ENCODE results near the gene IL18BP. TPM values are rescaled to one million over a fixed set of nuclear protein-coding genes. Genes with fewer than 3 reads are reported as not detected.

IL18BP gene
- polyA plus RNA-seq, 1 donor (not counting 4 experiments of a cell fraction or from before 2014, with no cell fraction given), result 2.9 TPM

- Histone ChIP-seq H3K27ac (ENCODE audit: control insufficient read depth, insufficient read depth, low read length) (no peak overlapping the region), H4K20me1 (ENCODE audit: control insufficient read depth, extremely low read depth, insufficient read depth, low read length) (no peaks in the 10 kb centered on the region), H3K79me2 (ENCODE audit: control insufficient read depth, insufficient read depth, low read length) (no peaks in the 10 kb centered on the region), H3K9me3 (ENCODE audit: control insufficient read depth, low read depth, low read length) (no peaks in the 10 kb centered on the region), H3K4me2 (ENCODE audit: control insufficient read depth, extremely low read depth, insufficient read depth, low read depth, low read length) (no peak overlapping the region), H3K4me1 (ENCODE audit: control insufficient read depth, extremely low read depth, insufficient read depth, low read length) (no peaks in the 10 kb centered on the region), H3K36me3 (ENCODE audit: control insufficient read depth in 2 of 2, extremely low read depth in 1 of 2, insufficient read depth in 2 of 2, low read length in 2 of 2) (peaks cover 5 to 12% of the 10 kb centered on the region in 2 experiments), H3K4me3 (ENCODE audit: control insufficient read depth in 2 of 3, extremely low read depth in 1 of 3, insufficient read depth in 2 of 3, low read depth in 1 of 3, low read length in 3 of 3) (no peak overlapping the region), H2AFZ (ENCODE audit: control insufficient read depth, low read length) (no peak overlapping the region), H3K27me3 (ENCODE audit: control insufficient read depth, extremely low read depth, insufficient read depth, low read length) (no peaks in the 10 kb centered on the region), H3K9ac (ENCODE audit: control insufficient read depth, extremely low read depth, insufficient read depth, low read length) (no peak overlapping the region), H3K9me1 (ENCODE audit: control insufficient read depth, extremely low read depth, insufficient read depth, low read length) (no peaks in the 10 kb centered on the region)
- TF ChIP-seq CTCF (optimal IDR thresholded peaks at IDR 0.05 in 1 of 3, IDR thresholded peaks at IDR 0.05 in 1 of 3, conservative IDR thresholded peaks at IDR 0.05 in 1 of 3; ENCODE audit: extremely low read depth in 1 of 3, insufficient read depth in 2 of 3, low read length in 3 of 3) (no peak), EZH2 (IDR thresholded peaks at IDR 0.05; ENCODE audit: low read length) (no peak)
- DNase-seq (ENCODE audit: low read depth, low spot score), result no peak
- no peak for FAIRE-seq
- dilution Hi-C loops (cut with MboI; ENCODE audit: extremely low pct_ligation_motif_present, low sequenced_read_pairs), result no loop called here
Observed at GRCh38 chr11:71964641-71965040, 34.1 kb upstream of the IL18BP start.

GRCh38 chr11:71971680-71972079 lies 27.0 kb upstream of the IL18BP start:
- no peak for FAIRE-seq
- Histone ChIP-seq H3K4me2 (ENCODE audit: control insufficient read depth, extremely low read depth, insufficient read depth, low read depth, low read length) (no peak overlapping the region), H3K9me1 (ENCODE audit: control insufficient read depth, extremely low read depth, insufficient read depth, low read length) (no peaks in the 10 kb centered on the region), H3K9me3 (ENCODE audit: control insufficient read depth, low read depth, low read length) (no peaks in the 10 kb centered on the region), H3K36me3 (ENCODE audit: control insufficient read depth in 2 of 2, extremely low read depth in 1 of 2, insufficient read depth in 2 of 2, low read length in 2 of 2) (peaks cover 0 to 3% of the 10 kb centered on the region in 2 experiments), H2AFZ (ENCODE audit: control insufficient read depth, low read length) (no peak overlapping the region), H3K27ac (ENCODE audit: control insufficient read depth, insufficient read depth, low read length) (no peak overlapping the region), H4K20me1 (ENCODE audit: control insufficient read depth, extremely low read depth, insufficient read depth, low read length) (no peaks in the 10 kb centered on the region), H3K4me3 (ENCODE audit: control insufficient read depth in 2 of 3, extremely low read depth in 1 of 3, insufficient read depth in 2 of 3, low read depth in 1 of 3, low read length in 3 of 3) (no peak overlapping the region), H3K79me2 (ENCODE audit: control insufficient read depth, insufficient read depth, low read length) (no peaks in the 10 kb centered on the region), H3K9ac (ENCODE audit: control insufficient read depth, extremely low read depth, insufficient read depth, low read length) (no peak overlapping the region), H3K27me3 (ENCODE audit: control insufficient read depth, extremely low read depth, insufficient read depth, low read length) (no peaks in the 10 kb centered on the region), H3K4me1 (ENCODE audit: control insufficient read depth, extremely low read depth, insufficient read depth, low read length) (no peaks in the 10 kb centered on the region)
- dilution Hi-C loops (cut with MboI; ENCODE audit: extremely low pct_ligation_motif_present, low sequenced_read_pairs), result no loop called here
- no peak for TF ChIP-seq CTCF (optimal IDR thresholded peaks at IDR 0.05 in 1 of 3, IDR thresholded peaks at IDR 0.05 in 1 of 3, conservative IDR thresholded peaks at IDR 0.05 in 1 of 3; ENCODE audit: extremely low read depth in 1 of 3, insufficient read depth in 2 of 3, low read length in 3 of 3)
- no peak for TF ChIP-seq EZH2 (IDR thresholded peaks at IDR 0.05; ENCODE audit: low read length)
- DNase-seq (ENCODE audit: low read depth, low spot score), result no peak

All from keratinocyte (primary cell).